Esophagus muscularis mucosa (tissue), 4 donors: ENCODE results near the gene APLF. TPM values are rescaled to one million over a fixed set of nuclear protein-coding genes. Genes with fewer than 3 reads are reported as not detected.
"Not testable (repeated sequence)": the region's sequence is repeated elsewhere in the genome, so short reads cannot be mapped to it uniquely, and the experiment has no call there.

Source experiments
- DNase-seq: peaks from one replicate; pipeline ENCODE4 v3.0.0-alpha.2; 2017; ENCODE audit errors: extremely low spot score
- H3K27ac ChIP-seq, 4 donors: fragments of 200-600 bp; sonication (generic); replicated peaks in 1 of 4; 1 replicate in 3 of 4; 2 replicates in 1 of 4; pipeline ENCODE4 v1.5.1; 2016 to 2019; ENCODE audit warnings: mild to moderate bottlenecking in 1 of 4
- H3K27me3 ChIP-seq, 4 donors: fragments of 200-600 bp; sonication (generic); one replicate each; pipeline versions ENCODE4 v1.5.1 to v1.6.0; 2016 to 2019
- H3K36me3 ChIP-seq, 4 donors: fragments of 200-600 bp; sonication (generic); one replicate each; pipeline ENCODE4 v1.5.1; 2016 to 2019
- H3K4me1 ChIP-seq, 4 donors: fragments of 200-600 bp; sonication (generic); one replicate each; pipeline ENCODE4 v1.5.1; 2016 to 2019
- H3K4me3 ChIP-seq, 4 donors: fragments of 200-600 bp; sonication (generic); 1 replicate in 2 of 4; 2 replicates in 2 of 4; pipeline ENCODE4 v1.5.1; 2016 to 2019; ENCODE audit warnings: mild to moderate bottlenecking in 4 of 4, moderate library complexity in 1 of 4
- H3K9me3 ChIP-seq, 4 donors: fragments of 200-600 bp; sonication (generic); 1 replicate in 3 of 4; 2 replicates in 1 of 4; pipeline ENCODE4 v1.5.1; 2016 to 2019
- CTCF ChIP-seq, 3 experiments: fragments of 200-600 bp in 2 of 3; fragments of 450-650 bp in 1 of 3; sonication (generic) in 2 of 3; IDR thresholded peaks; one replicate each; pipeline ENCODE4 v1.5.1; 2017 to 2019; ENCODE audit warnings: antibody characterized with exemption in 3 of 3, mild to moderate bottlenecking in 2 of 3, moderate library complexity in 1 of 3
- EP300 ChIP-seq: sonication (generic); formaldehyde crosslinking; IDR thresholded peaks from one replicate; pipeline ENCODE4 v1.6.1; 2017; ENCODE audit warnings: antibody characterized with exemption
- POLR2A ChIP-seq: fragments of 450-650 bp; IDR thresholded peaks from one replicate; pipeline ENCODE4 v1.6.1; 2017; ENCODE audit warnings: antibody characterized with exemption, moderate library complexity, mild to moderate bottlenecking, low read depth
- POLR2AphosphoS5 ChIP-seq, 2 donors: sonication (generic); formaldehyde crosslinking; IDR thresholded peaks; one replicate each; pipeline ENCODE4 v1.6.1; 2017; ENCODE audit warnings: antibody characterized with exemption in 2 of 2
- WGBS: methylation state at CpG from one replicate; pipeline ENCODE4 v1.1.5; 2018; 5-methylcytosine and 5-hydroxymethylcytosine counted together
- intact Hi-C: fragments of 100-400 bp; cut with DNase I; formaldehyde crosslinking; loops from one replicate; pipeline ENCODE4 v1.15.1; 2023
- total RNA-seq, 4 donors: library from RNA; depleted of rRNA; stranded (reverse); fragments of >200 nt; gene quantifications; one replicate each; pipeline versions ENCODE4 v1.1.0 to v1.2.1, GENCODE V29; 2016

APLF gene
- total RNA-seq, 4 donors from 2014 or later = 7.6 to 12.1 (median 10.9) TPM

GRCh38 chr2:68553098-68553497 lies 85.7 kb downstream of the APLF start:
- Histone ChIP-seq H3K4me1 (no peaks in the 10 kb centered on the region), H3K36me3 (no peaks in the 10 kb centered on the region), H3K4me3 (no peak overlapping the region), H3K9me3 (no peaks in the 10 kb centered on the region), H3K27ac (no peak overlapping the region), H3K27me3 (no peaks in the 10 kb centered on the region)
- 90% methylated on average over 1 of the region's 1 CpG for WGBS
- no peak for DNase-seq
- TF ChIP-seq EP300 (no peak), CTCF (IDR thresholded peaks at IDR 0.05) (no peak), POLR2AphosphoS5 (IDR thresholded peaks at IDR 0.05) (no peak), POLR2A (no peak)
- intact Hi-C loops = no loop called here

GRCh38 chr2:68555425-68556206 lies 88.2 kb downstream of the APLF start:
- H3K27ac ChIP-seq, H3K4me1 ChIP-seq, H3K27me3 ChIP-seq, intact Hi-C loops, H3K9me3 ChIP-seq, DNase-seq, H3K36me3 ChIP-seq, H3K4me3 ChIP-seq: not testable (repeated sequence)
- WGBS = 94% methylated on average over 5 of the region's 5 CpGs

GRCh38 chr2:68556381-68556780 lies 89.0 kb downstream of the APLF start:
- DNase-seq = no peak
- Histone ChIP-seq H3K27ac (no peak overlapping the region), H3K4me3 (no peak overlapping the region), H3K27me3 (no peaks in the 10 kb centered on the region), H3K36me3 (no peaks in the 10 kb centered on the region), H3K4me1 (no peaks in the 10 kb centered on the region), H3K9me3 (no peaks in the 10 kb centered on the region)
- no peak for TF ChIP-seq CTCF (IDR thresholded peaks at IDR 0.05)
- no peak for TF ChIP-seq POLR2A
- no peak for TF ChIP-seq EP300
- TF ChIP-seq POLR2AphosphoS5 (IDR thresholded peaks at IDR 0.05) = no peak
- intact Hi-C loops = no loop called here

- TF ChIP-seq POLR2AphosphoS5 (IDR thresholded peaks at IDR 0.05) (no peak), CTCF (IDR thresholded peaks at IDR 0.05) (no peak), EP300 (no peak), POLR2A (no peak)
- no peaks in the 10 kb centered on the region for H3K4me1 ChIP-seq
- H3K36me3 ChIP-seq = no peaks in the 10 kb centered on the region
- no peaks in the 10 kb centered on the region for H3K27me3 ChIP-seq
- H3K9me3 ChIP-seq = no peaks in the 10 kb centered on the region
- WGBS = 81% methylated on average over 4 of the region's 4 CpGs
- no peak overlapping the region for H3K4me3 ChIP-seq
- no peak for DNase-seq
- H3K27ac ChIP-seq = no peak overlapping the region
- intact Hi-C loops = no loop called here
These were observed 91.2 kb downstream of the APLF start for GRCh38 chr2:68558576-68558975.

- 84% methylated on average over 2 of the region's 2 CpGs for WGBS
- intact Hi-C loops = no loop called here
- H3K4me1 ChIP-seq = no peaks in the 10 kb centered on the region
These were observed 92.3 kb downstream of the APLF start for GRCh38 chr2:68559692-68560091.

More at GRCh38 chr2:68559692-68560091, 92.3 kb downstream of the APLF start:
- no peak for TF ChIP-seq POLR2AphosphoS5 (IDR thresholded peaks at IDR 0.05)
- TF ChIP-seq EP300 = no peak
- no peak for TF ChIP-seq POLR2A
- no peak for TF ChIP-seq CTCF (IDR thresholded peaks at IDR 0.05)
- Histone ChIP-seq H3K27ac (no peak overlapping the region), H3K9me3 (no peaks in the 10 kb centered on the region), H3K4me3 (no peak overlapping the region), H3K27me3 (no peaks in the 10 kb centered on the region), H3K36me3 (no peaks in the 10 kb centered on the region)
- DNase-seq = no peak
